Fibroblast of the aortic adventitia (primary cell): ENCODE results near the gene DVL1. TPM values are rescaled to one million over a fixed set of nuclear protein-coding genes. Genes with fewer than 3 reads are reported as not detected.
"Not testable (repeated sequence)": the region's sequence is repeated elsewhere in the genome, so short reads cannot be mapped to it uniquely, and the experiment has no call there.

Source experiments
- DNase-seq: peaks from one replicate; pipeline ENCODE4 v3.0.0-alpha.2; 2010; ENCODE audit warnings: low read depth
- H3K4me3 ChIP-seq: 2 replicates; pipeline ENCODE4 v1.5.1; 2011; ENCODE audit warnings: low read depth, mild to moderate bottlenecking, control low read depth, low read length, moderate library complexity
- CTCF ChIP-seq: IDR thresholded peaks from 2 replicates; pipeline ENCODE4 v1.5.1; 2011; ENCODE audit warnings: mild to moderate bottlenecking, low read length, control low read depth, inconsistent platforms; ENCODE audit not compliant: insufficient read depth
- total RNA-seq: library from RNA; depleted of rRNA; stranded (reverse); fragments of >200 nt; gene quantifications from 2 replicates; pipeline ENCODE4 v1.2.3, GENCODE V29; 2012; ENCODE audit warnings: low replicate concordance

Gene DVL1
- total RNA-seq, 1 donor = 89.0 TPM

GRCh38 chr1:1393014-1393413 lies 43.8 kb upstream of the DVL1 start:
- no peak for TF ChIP-seq CTCF
- no peak for DNase-seq

GRCh38 chr1:1391225-1391624 lies 42.0 kb upstream of the DVL1 start:
- DNase-seq = no peak
- no peak for TF ChIP-seq CTCF
- no peak overlapping the region for H3K4me3 ChIP-seq

More at GRCh38 chr1:1393014-1393413, 43.8 kb upstream of the DVL1 start:
- H3K4me3 ChIP-seq = no peak overlapping the region

- DNase-seq = no peak
- TF ChIP-seq CTCF = no peak
- H3K4me3 ChIP-seq = no peak overlapping the region
Measured at GRCh38 chr1:1390675-1391074, 41.5 kb upstream of the DVL1 start.

- DNase-seq = no peak
- TF ChIP-seq CTCF = no peak
- H3K4me3 ChIP-seq = no peak overlapping the region
Measured at GRCh38 chr1:1388078-1388472, 38.9 kb upstream of the DVL1 start.

- H3K4me3 ChIP-seq = no peak overlapping the region
- no peak for TF ChIP-seq CTCF
- no peak for DNase-seq
Measured at GRCh38 chr1:1387098-1388077, 38.2 kb upstream of the DVL1 start.

GRCh38 chr1:1385931-1386330 lies 36.7 kb upstream of the DVL1 start:
- no peak for DNase-seq

GRCh38 chr1:1385339-1385738 lies 36.1 kb upstream of the DVL1 start:
- not testable (repeated sequence) for H3K4me3 ChIP-seq, DNase-seq

More at GRCh38 chr1:1385931-1386330, 36.7 kb upstream of the DVL1 start:
- no peak for TF ChIP-seq CTCF
- H3K4me3 ChIP-seq = no peak overlapping the region
